GM18868 (cell line): ENCODE measurements around the gene CMC2.

Source experiments
- ATAC-seq: cut with Tn5 transposase; IDR thresholded peaks from one replicate; pipeline ENCODE4 v1.9.1; 2021; ENCODE audit warnings: mild to moderate bottlenecking, moderate library complexity; ENCODE audit not compliant: unreplicated experiment

CMC2 gene

GRCh38 chr16:81006813-81007695, at the start of gene CMC2, which contains the start of gene CENPN:
Gene CMC2, minus strand, starts transcription at chr16:81006885. Its CDS starts 9,491 bp downstream, at chr16:80997394.
Gene CENPN, plus strand, starts transcription at chr16:81007214. Its CDS starts 4,726 bp downstream, at chr16:81011940.
- ATAC-seq: peak; percentile 86

- no peak for ATAC-seq
Observed at GRCh38 chr16:81053761-81054160, 47.1 kb upstream of the CMC2 start.

GRCh38 chr16:81042821-81043220, 36.1 kb upstream of the CMC2 start:
- no peak for ATAC-seq

- ATAC-seq: no peak
Observed at GRCh38 chr16:81041696-81042095, 35.0 kb upstream of the CMC2 start.

GRCh38 chr16:81040842-81041241, 34.2 kb upstream of the CMC2 start:
- no peak for ATAC-seq

- ATAC-seq: no peak
Observed at GRCh38 chr16:81040131-81040530, 33.4 kb upstream of the CMC2 start.

- no peak for ATAC-seq
Observed at GRCh38 chr16:81036751-81037350, 30.2 kb upstream of the CMC2 start.

- ATAC-seq: peak; percentile 55
Observed at GRCh38 chr16:81035975-81036750, 29.5 kb upstream of the CMC2 start.

GRCh38 chr16:81035398-81035974, 28.8 kb upstream of the CMC2 start, which contains the start of gene ATMIN:
Gene ATMIN, plus strand, starts transcription at chr16:81035842. Its CDS starts 29 bp downstream, at chr16:81035871.
- peak; percentile 94 for ATAC-seq

GRCh38 chr16:81029930-81030604, 23.4 kb upstream of the CMC2 start:
- ATAC-seq: no peak

- no peak for ATAC-seq
Observed at GRCh38 chr16:81026429-81026828, 19.7 kb upstream of the CMC2 start.

GRCh38 chr16:81018496-81018895, 11.8 kb upstream of the CMC2 start:
- no peak for ATAC-seq

- no peak for ATAC-seq
Observed at GRCh38 chr16:81014672-81015071, 8.0 kb upstream of the CMC2 start.

GRCh38 chr16:81012974-81013373, 6.3 kb upstream of the CMC2 start:
- ATAC-seq: no peak

GRCh38 chr16:81008505-81008789, 1.8 kb upstream of the CMC2 start:
- ATAC-seq: no peak

GRCh38 chr16:81006211-81006812, 373 bp downstream of the CMC2 start:
- ATAC-seq: peak; percentile 30

GRCh38 chr16:81005610-81006161, 999 bp downstream of the CMC2 start:
- ATAC-seq: no peak

GRCh38 chr16:81004646-81005353, 1.9 kb downstream of the CMC2 start:
- no peak for ATAC-seq
